NCI-H2227 treated with DMSO at 0.1 percent for 48 hours (cell line): ENCODE results near the gene EXOC3L2.

Source experiments
- DNase-seq: peaks from one replicate; lab custom pipeline; 2025; lab: John Stamatoyannopoulos, UW

EXOC3L2 gene

DNA sequence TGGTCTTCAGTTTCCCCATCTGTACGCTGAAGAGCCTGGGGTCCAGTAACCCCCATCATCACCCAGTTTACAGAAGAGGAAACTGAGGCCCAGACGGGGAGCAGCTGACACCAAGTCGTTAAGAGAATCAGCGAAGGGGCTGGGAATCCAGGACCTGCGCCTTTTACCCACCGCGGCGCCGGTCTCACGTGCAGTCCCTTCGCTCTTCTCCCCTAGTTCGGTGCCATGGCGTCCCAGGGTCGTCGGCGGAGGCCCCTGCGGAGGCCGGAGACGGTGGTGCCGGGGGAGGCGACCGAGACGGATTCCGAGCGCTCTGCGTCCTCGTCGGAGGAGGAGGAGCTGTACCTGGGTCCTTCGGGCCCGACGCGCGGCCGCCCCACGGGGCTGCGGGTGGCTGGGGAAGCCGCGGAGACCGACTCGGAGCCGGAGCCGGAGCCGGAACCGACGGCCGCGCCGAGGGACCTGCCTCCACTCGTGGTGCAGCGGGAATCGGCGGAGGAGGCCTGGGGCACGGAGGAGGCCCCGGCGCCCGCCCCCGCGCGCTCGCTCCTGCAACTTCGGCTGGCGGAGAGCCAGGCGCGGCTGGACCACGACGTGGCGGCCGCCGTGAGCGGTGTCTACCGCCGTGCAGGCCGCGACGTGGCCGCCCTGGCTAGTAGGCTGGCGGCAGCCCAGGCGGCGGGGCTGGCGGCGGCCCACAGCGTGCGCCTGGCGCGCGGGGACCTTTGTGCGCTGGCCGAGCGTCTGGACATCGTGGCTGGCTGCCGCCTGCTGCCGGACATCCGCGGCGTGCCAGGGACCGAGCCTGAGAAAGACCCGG, 65.9 kb downstream of the EXOC3L2 start:
- DNase-seq: no peak

DNA sequence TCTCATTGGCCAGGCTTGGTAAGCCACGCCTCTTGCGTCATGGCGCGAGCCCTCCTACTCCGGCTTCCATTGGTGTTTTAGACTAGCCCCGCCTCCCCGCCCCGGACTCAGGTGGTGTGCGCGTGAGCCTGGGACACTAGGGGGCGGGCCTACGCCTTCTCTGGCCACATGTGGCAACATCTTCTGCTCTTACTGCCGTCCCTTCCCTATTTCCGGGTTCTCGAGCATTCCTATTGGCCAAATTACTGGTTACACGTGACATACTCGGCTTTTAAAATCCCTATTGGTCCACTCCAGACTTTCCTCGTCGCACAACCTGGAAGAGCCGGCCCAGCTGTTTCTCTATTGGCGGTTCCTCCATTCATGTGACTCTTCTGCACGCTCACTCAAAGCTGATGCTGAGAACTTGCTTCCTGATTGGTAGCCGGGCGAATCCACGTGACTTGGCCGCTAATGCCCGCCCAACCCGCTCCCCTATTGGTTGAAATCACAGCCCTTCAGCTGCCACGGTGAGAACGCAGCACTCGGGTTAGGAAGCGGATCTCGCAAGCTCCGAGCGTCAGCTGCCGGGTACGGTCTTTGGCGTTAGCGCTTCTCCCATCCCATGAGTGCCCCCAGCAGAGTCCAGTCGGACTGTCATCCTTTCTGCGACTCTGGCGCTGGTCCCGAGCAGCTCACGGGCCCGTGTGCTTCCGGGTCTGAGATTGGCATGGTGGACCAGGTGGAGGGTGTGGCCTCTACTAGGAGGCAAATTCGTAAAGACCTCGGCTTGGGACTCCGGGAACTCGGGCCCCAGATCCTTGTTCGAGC, 66.7 kb downstream of the EXOC3L2 start, which contains the start of gene BLOC1S3:
TSS of gene BLOC1S3 (plus strand) at position 523 of the 810 bp plus-strand sequence. CDS start 513 bp downstream, outside the sequence.
- DNase-seq: peak; percentile 99

DNA sequence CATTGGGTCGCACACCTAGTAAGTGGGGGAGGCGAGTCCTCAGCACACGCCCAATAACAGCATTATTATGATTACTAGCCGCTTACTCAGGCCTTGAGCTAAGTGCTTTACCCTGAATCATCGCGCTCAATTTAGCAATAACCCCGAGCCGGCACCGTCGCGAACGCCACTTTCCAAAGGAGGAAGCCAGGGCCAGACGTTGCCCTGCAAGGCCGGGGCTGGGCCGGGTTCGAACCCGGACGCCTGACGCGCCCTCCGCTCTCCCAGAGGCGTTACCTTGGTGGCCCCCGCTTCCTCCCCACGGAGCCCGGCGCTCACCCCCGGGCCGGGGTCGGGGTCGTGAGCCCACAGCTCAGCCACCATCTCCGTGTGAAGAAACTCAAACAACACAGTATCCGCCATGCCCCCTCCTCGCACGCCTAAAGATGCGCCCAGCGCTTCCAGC, 67.4 kb downstream of the EXOC3L2 start, which contains the start of gene TRAPPC6A:
TSS of gene TRAPPC6A (minus strand) at position 421 of the 445 bp plus-strand sequence. CDS start at position 402, 19 bp downstream.
- DNase-seq: peak; percentile 56

DNA sequence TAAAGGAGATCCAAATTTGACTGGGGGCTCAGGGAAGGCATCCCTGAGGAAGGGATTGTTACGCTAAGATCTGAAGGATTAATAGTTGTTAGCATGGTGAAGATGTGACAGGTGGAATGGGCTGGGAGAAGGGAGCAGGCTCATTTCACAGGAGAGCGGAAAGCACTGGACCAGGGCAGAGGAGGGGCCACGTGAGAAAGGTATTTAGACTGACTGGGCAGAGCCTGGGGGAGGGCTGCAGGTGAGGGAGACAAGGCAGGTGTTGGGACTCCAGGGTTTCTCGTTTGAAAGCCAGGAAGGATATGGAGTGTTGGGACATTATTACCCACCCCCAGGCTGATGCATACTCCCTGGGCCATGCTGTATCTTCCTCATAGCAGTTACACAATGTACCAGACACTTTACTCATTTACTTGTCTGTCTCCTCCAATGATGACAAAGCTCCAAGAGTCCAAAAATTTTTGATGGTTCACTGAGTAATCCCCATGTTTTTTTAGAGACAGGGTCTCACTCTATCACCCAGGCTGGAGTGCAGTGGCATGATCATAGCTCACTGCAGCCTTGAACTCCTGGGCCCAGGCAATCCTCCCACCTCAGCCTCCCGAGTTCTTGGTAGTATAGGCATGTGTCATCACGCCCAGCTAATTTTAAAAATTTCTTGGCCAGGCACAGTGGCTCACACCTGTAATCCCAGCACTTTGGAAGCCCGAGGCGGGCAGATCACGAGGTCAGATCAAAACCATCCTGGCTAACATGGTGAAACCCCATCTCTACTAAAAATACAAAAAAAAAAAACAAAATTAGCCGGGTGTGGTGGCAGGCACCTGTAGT, 69.5 kb downstream of the EXOC3L2 start:
- DNase-seq: no peak

DNA sequence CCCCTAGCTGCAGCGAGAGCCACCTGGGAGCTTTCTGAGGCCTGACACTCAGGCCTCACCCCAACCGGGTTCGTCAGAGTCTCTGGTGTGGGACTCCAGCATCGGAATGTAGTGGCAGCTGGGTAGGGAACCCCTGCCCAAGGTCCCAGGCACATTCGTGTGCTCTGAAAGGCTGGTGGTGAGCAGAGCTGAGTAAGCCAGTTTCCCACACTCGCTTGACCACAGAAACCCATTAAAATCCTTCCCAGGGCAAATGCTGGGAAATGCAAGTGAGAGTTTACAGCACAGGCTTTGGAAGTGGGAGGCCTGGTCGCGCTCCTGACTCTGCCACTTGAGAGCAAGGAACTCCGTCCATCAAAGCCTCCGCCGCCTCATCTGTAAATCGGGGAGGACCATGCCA, 71.4 kb downstream of the EXOC3L2 start:
- DNase-seq: no peak

DNA sequence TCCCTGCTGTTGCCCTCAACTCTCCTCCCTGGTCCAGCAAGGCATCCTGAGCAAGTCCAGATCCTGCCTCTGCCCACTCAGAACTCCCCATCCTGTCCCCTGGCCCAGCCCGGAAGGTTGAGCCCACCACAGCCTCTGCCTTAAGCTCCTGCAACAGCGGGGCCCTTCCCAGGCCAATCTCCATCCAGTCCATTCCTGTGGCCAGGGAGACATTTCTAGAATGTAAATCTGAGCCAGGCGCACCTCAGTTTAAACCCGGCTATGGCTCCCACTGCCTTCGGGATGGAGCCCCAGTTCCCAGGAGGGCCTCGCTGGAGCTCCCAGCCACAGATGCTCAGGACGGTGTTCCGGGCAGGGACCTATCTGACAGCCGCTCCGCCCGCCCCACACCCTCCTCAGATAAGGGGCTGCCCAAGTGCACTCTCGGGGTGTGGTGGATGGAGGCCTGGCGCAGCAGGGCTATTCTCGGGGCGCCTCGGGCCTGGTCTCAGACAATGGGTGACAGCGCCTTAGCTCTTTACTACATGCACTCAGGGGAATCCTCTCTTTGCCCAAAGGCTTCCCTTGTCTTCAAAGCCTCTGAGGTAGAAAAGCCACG, 72.5 kb downstream of the EXOC3L2 start:
- no peak for DNase-seq

DNA sequence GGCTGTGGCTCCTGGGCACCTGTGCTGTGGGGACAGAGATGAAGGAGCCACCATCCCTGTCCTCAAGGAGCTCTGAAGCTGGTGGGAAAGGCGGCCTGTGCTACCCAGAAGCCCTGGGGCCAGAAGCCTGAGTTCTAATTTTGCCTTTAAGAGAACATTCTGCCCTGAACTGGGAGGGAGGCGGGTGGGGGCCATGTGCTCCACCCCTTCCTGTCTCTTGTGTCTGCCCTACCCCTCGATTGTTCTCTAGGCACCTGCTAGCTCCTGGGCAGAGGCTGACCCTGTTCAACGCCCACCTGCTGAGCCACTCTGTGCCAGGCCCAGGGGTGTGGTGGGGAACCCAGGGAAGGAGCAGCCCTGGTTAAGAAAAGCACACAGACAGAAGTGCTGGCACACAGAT, 73.0 kb downstream of the EXOC3L2 start:
- no peak for DNase-seq

DNA sequence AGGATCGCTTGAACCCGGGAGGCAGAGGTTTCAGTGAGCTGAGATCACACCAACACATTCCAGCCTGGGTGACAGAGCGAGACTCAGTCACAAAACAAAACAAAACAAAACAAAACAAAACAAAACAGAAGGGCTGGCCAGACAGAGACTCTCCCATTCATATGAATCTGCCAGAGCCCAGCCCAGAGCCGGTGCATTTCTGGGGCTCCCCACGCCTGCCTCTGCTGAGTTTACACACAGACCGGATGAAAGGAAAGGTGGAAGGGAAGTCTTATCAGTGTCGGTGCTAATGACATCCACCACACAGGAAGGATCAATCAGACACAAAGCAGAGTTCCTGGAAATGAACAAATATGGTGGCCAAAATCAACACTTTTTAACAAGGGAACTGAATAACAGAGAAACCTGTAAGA, 74.0 kb downstream of the EXOC3L2 start:
- no peak for DNase-seq

DNA sequence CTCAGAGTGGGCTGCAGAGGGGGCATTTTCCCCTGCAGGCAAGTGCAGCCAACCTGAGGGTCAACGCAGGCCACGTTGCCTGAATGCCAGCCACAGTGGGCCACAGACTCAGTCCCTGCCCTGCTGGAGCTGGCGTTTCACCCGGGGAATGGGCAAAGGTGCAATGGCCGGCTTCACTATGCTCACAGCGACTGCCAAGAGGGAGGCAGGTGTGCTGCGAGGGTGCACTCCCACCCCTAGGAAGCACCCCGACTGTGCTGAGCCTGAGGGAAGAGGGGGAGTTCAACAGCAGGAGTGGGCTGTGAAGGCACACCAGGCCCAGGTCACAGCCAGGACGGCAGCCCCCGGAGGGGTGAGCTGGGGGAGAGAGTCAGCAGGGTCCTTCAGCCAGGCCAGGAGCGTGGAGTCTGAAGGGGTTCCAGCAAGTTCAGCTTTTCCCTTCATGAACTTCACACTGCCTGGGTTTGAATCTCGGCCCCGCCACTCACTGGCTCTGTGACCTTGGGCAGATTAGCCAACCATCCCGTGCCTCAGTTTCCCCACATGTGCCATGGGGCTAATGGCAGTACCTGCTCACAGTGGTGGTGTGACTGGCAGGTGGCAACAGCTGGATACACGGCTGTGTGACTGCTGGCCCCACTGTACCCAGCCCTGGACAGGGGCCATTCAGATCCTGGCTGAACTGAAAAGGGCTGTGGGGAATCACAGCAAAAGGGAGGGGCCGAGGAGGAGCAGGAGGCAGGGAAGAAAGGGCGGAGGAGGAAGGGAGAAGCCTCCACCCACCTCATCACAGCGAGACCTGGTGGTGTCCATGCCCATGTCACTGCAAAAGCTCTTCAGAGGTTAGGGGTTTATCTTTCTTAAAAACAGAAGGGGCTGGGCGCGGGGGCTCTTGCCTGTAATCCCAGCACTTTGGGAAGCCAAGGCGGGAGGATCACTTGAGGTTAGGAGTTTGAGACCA, 74.8 kb downstream of the EXOC3L2 start:
- DNase-seq: no peak

DNA sequence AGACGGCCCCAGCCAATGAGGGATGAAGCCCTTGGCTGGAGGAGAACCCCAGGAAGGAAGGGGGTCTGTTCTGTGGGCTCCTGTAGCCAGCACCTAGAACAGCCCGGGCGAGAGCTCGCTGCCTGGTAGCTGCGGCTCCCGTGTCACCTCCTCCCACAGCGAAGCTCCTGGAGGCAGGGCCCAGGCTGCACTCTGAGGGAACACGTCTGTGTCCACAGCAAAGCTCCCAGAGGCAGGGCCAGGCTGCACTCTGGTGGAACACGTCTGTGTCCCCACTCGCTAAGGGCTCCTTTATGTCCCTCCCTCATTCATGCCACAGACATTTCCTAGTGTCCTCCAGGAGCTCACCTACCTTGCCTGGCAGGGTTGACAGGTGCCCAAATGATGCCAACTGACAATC, 75.6 kb downstream of the EXOC3L2 start:
- DNase-seq: no peak

DNA sequence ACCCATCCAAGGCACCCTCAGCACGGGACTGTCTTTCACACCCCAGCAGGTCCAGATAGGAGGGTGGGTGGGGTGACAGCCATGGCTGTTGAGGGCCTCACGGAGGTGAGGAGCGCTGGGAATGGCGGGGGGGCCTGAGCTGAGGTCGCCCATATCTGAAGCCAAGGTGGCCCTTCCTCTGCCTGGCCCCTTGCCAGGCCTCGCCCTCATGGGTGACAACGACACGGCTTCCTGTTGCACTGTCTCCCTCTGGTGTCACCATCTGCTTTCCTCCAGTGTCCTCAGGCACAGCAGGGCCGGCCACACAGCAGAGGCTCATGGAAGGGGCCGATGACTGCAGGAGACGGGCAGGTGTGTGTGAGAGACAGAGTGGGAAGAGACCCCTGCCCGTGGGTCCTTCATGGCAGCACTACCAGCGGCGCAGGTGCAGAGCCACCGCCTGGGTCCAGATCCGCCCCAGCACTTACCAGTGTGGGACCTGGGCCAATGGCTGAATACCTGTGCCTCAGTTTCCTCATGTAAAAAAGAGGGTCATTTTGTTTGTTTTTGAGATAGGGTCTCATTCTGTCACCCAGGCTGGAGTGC, 76.3 kb downstream of the EXOC3L2 start:
- DNase-seq: no peak

DNA sequence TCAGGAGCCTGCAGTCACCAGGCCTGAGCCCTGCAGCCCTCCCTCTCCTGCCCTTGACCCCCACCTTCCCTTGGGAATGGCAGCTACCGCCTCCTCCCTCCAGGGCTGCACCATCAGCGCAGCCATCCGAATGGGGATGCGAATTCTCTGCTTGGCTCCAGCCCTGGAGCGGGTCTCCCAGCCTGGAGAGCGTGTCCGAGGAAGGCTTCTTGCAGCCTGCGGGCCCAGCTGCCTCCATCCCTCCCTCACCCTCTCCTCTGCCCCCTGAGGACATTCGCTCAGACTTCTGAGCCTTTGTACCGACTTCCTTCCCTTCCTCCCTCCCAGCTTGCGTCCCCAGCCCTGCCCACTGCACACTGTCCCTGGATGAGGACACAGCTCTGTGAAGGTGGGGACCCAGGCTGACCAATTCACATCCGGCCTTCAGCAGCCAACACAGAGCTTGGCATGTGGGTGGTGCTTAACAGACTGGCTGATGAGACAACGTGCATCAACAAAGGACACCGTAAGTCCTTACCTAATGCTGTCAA, 78.4 kb downstream of the EXOC3L2 start:
- no peak for DNase-seq

DNA sequence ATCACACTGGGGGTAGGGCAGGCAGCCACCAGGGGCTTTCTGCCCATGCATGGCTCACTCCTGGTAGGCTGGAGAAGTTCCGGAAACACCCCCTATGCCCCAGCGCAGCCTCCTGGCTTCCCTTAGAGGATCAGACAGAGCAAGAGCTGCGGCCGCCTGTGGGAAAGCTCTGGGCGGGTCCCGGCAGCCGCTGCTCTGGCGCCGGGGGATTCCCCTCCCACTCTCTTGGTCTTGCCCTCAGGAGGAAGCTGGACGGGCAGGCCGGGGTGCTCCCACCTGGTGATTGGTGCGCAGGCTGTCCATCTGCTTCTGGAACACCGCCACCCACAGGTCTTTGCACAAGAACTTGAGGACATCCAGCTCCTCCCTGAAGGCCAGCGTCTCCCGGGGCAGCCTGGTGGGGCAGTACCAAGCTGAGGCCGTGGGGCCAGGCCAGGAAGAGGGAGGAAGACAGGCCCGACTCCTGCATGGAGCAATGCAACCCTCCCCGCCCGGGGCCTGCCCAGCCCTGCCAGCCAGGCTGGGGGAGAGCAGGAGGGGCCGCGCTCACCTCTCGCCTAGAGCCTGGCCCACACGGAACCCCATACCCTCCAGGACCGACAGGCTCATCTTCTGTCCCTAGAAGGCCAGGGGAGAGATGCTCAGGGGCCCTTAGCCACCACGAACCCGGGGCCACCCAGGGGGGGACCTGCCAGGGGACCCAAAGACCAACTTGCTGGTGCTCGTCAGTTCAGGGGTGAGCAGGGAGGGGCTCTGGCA, 80.5 kb downstream of the EXOC3L2 start:
- DNase-seq: no peak

DNA sequence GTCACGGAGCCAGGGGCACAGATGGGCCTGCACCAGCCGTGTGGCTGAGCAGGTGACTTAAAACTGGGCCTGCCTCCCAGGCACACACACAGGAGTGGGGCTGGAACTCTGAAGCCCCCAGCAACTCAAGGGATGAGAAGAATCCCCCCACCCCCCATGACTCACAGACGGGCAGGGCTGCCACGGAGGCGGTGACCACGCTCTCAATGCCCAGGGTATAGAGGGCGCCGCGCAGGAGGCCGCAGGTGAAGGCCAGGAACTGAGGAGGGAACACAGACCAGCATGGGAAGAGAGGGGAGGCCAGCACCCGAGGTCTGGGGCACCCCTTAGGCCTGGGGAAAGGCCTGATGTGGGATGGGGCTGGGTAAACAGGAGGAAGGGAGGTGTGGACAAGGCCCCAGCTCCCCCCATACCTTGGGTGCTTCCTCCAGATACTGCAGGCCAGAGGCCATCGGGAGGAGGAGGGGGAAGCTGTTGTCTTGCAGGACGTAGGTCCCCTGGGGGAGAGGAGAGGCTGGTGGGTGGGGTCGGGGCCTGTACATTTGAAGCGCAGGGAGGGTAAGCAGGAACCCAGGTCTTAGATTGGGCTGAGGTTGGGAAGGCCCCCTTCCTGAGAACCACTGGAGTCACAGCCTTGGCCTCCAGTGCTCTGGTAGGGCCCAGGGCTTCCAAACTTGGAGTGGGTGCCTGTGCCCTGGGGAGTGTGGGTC, 81.3 kb downstream of the EXOC3L2 start:
- DNase-seq: no peak

DNA sequence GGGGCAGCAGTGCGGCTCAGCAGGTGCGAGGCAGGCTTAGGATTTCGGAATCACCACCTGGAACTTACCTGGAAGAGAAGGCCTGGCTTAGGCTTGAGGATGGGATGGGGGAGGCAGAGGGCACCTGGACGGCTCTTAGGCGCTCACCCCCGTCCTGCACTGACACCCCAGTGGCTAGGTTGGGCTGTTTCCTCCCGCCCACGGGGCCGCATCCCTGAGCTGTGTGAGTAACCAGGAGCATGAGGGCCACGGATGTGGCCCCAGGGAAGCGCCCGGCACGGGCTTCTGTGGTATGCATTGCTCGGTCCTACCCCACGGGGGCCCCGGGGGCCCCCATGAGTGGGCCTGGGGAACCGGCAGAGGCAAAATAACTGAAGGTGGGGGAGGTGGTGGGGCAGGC, 82.1 kb downstream of the EXOC3L2 start:
- no peak for DNase-seq

DNA sequence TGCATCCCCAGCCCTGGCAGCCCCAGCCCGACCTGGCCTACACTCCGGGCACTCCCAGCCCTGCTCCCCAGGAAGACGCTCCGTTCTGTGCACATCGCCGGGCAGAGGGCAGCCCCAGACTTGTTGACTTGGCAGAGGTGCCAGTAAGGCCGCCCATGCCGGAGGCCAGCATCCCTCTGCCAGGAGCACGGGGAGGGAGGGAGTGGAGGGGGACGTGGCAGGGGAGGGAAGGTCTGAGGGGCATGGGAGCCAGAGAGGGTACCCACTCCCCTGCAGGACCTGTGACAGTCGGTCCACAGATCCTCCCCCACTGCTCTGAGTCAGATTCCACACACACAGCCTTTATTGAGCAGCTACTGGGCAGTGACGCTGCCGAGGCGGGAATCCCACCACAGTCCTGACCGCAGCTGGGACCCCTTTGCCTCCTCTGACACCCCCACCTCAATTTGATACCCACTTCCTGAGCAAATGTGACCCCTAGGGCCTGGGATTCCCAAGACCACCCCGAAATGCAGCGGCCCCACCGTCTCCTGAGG, 82.5 kb downstream of the EXOC3L2 start:
- DNase-seq: no peak
